Uterus (tissue), 2 donors: ENCODE measurements around the gene SLC6A9.

Experiments
- CTCF ChIP-seq, 4 experiments: fragments of 200-600 bp in 2 of 4; fragments of 450-650 bp in 2 of 4; sonication (generic) in 2 of 4; IDR thresholded peaks; one replicate each; pipeline ENCODE4 v1.5.1; 2016 to 2019; ENCODE audit warnings: antibody characterized with exemption in 4 of 4, mild to moderate bottlenecking in 2 of 4, moderate library complexity in 1 of 4
- POLR2A ChIP-seq, 2 donors: fragments of 450-650 bp; IDR thresholded peaks; one replicate each; pipeline ENCODE4 v1.6.1; 2016; ENCODE audit warnings: antibody characterized with exemption in 2 of 2, mild to moderate bottlenecking in 1 of 2, moderate library complexity in 1 of 2

- TF ChIP-seq CTCF (IDR thresholded peaks at IDR 0.05): no peak
- no peak for TF ChIP-seq POLR2A (IDR thresholded peaks at IDR 0.05)
These were observed 61.9 kb downstream of the SLC6A9 start for GRCh38 chr1:43969416-43969745.
